ENCODE measurements around the gene RCOR1.
"Not testable (repeated sequence)": the region's sequence is repeated elsewhere in the genome, so short reads cannot be mapped to it uniquely, and the experiment has no call there.

RCOR1 gene

DNA sequence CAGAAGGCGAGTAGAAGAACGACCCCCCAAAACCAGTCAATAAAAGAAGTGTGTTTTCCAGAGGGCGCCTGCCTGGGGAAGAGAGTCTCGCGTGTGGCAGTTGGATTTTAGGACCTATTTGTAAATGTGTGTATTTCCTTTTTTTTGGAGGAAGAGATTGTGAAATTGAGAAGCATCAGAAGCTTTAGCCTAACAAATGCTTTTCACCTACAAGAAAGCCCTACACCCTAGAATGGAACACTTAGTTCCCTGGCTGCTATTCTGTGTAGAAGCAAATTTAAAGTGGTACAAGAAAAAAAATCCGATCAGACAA lies 1.3 kb downstream of the RCOR1 start:
- DNase-seq: peak; percentile 46 to 68 (median 58)

DNA sequence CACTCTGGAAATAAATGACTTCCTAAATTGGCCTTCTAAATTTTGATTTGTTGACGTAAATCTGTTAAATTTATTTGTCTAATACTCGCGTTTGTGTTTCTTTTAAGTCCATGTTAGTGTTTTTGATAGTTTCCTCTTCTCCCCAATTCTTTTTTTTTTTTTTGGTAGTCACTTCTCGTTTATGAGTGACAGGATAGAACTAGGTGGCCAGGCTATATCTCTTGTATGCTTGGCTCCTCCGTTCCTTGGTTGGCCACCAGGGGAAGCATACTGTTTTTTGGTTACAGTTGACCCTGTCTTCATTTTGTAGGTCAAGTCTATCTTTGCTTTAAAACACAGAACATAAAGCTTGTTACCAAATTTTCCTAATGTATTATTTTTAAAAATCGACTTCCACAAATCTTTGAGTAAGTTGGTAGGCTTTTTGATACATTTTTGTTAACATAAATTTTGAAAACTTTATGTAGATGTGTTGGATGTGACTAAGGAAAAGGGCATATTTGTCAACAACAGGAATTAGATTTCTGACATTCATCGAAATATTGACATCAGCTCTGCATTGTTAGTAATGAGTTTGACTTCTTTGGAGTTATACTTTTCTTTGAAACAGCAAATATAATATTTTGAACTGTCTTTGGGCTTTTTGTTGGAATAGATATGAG lies 2.2 kb downstream of the RCOR1 start:
- peak; percentile 89 to 92 (median 90) for DNase-seq

DNA sequence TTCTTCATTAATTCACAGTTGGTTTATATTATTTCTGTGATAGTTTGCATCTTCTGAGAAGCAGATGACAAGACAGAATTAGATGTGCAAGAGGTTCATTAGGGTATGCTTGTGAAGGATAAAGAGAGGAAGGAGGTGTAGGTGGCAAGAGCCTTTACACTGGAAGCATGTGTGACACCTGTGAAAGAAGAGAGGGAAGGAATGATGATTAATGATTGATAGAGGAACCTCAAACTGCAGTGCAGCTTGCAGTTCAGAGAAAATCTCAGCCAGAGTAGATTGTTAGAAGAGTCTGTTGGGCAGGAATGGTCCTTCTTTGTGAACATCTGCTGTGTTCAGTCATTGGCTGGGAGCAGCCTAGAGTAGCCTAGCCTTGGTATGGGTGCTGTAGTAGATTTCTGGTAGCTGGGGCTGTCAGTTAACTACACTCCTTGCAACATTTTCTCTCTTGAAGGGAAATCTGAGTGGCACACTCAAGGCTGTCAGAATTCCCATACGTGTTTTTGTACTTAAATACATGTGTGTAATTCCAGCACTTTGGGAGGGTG lies 9.0 kb downstream of the RCOR1 start:
- no peak for DNase-seq

DNA sequence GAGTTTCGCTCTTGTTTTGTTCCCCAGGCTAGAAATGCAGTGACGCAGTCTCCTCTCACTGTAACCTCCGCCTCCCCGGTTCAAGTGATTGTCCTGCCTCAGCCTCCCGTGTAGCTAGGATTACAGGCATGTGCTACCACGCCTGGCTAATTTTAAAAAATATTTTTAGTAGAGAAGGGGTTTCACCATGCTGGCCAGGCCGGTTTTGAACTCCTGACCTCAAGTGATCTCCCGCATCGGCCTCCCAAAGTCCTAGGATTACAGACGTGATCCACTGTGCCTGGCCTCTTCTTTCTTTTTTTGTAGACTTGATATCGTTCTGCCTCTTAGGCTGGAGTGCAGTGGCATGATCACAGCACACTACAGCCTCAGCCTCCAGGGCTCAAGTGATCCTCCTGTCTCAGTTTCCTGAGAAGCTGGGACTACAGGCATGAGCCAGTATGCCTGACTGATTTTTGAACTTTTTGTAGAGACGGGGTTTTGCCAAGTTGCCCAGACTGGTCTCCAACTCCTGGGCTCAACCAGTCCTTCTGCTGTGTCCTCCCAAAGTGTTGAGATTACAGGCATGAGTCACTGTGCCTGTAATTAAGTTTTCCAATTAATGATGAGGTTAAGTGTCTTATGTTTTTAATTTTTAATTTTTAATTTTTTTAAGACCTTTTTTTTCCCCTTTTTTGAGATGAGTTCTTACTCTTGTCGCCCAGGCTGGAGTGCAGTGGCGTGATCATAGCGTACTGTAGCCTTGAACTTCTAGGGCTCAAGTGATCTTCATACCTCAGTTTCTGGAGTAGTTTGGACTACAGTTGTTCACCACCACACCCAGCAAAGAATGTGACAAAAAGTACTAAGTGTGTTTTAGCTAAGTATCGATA lies 10.2 kb downstream of the RCOR1 start:
- no peak for DNase-seq

DNA sequence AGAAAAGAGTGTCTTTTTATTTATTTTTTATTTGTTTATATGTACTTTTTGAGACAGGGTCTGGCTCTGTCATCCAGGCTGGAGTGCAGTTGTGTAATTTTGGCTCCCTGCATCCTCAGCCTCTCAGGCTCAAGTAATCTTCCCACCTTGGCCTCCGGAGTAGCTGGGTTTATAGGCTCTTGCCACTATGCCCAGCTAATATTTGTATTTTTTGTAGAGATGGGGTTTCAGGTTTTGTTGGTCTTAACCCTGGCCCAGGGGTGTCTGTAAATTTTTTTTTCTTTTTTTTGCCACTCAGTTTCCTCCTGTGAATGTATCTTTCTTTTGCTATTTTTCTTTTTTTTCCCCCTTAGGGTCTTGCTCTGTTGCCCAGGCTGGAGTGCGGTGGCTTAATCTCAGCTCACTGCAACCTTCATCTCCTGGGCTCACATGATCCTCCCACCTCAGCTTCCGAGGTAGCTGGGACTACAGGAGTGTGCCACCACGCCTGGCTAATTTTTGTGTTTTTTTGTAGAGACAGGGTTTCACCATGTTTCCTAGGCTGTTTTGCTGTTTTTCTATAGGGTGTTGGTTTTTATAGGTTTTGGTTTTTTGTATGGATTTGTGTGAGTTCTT lies 11.0 kb downstream of the RCOR1 start:
- DNase-seq: no peak

DNA sequence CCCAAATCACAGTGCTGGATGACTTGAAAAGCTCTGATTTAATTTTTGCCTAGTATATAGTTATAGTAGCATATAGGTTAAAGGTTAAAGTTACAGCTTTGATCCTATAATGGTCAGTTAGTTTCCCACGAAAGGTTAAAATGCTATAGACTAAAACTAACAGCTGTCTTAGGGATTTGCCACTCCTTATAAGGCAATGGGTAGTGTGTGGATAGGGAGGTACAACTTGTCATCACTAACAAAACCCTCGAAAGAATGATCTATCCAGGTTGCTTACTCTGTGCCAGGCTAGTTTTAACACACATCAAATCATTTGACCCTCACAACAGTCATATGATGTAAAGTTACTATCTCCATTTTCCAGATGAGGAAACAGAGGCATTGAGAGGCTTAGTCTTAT lies 11.7 kb downstream of the RCOR1 start:
- no peak for DNase-seq

DNA sequence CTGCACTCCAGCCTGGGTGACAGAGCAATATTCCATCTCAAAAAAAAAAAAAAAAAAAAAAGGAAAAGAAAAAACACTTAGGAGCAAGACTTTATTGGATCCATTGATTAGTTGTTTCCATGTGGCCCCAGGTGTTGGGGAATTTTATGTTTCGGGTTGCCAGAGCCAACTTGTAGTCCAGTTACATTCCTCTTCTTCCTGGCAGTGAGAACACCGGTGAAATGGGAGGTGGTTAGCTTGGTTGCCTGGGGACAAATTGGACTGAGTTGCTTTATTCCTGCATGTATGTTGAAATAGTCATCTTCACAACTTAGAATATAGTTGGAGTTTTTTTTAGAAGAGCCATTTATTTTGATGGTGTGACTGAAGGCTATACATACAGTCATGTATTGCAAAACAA lies 12.6 kb downstream of the RCOR1 start:
- DNase-seq: no peak

DNA sequence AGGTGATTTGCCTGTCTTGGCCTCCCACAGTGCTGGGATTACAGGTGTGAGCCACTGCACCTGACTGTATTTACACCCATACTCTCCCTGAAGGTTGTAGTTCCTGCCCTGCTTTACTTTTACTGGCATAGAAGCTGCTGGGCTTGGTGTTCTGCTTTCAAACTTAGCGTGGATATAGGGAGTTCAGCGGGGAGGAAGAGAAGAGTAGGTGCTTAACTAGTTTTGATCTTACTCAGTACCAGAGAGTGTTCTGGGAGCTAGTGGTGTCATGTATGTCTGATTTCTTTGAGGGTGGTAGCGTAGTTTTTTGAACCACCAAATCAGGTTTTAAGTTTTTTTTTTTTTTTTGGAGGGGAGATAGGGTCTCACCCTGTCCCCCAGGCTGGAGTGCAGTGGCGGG lies 13.8 kb downstream of the RCOR1 start:
- DNase-seq: no peak

DNA sequence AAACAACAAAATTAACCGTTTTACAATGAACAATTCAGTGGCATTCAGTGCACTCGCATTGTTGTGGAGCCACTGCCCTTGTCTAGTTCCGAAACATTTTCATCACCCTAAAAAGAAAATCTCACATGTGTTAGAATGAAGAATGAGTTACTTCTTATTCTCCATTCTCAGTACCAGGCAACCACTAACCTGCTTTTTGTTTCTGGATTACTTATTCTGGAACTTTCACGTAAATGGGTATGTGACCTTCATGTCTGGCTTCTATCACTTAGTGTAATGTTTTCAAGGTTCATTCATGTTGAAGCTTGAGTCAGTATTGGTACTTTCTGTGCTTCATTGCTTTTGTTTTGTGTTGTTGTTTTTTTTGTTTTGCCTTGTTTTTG lies 15.6 kb downstream of the RCOR1 start:
- no peak for DNase-seq

DNA sequence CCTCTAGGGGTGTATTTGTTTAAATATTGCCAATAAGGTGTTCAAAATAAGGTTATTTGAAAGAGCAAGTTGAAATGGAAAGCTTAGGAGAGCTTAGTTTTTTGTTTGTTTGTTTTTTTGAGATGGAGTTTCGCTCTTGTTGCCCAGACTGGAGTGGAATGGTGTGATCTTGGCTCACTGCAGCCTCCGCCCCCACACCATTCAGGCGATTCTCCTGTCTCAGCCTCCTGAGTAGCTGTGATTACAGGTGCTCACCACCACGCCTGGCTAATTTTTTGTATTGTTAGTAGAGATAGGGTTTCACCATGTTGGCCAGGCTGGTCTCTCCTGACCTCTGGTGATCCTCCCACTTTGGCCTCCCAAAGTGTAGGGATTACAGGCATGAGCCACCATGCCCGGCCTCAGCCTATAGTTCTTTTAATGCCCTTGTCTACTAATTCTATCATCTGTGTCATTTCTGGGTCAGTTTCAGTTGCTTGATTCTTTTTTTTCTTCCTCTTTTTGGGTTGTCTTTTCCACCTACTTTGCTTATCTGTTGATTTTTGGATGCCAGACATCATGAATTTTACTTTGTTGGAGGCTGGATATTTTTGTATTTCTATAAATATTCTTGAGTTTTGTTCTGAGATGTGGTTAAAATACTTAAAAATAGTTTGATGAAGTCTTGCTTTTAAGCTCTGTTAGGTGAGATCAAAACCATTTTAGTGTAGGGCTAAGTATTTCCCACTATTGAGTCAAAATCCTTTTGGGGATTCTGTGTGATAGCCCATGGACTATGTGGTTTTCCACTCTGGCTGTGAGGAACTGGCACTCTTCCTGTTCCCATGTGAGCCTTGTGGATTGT lies 18.7 kb downstream of the RCOR1 start:
- DNase-seq: peak; percentile 36 to 59 (median 42)

DNA sequence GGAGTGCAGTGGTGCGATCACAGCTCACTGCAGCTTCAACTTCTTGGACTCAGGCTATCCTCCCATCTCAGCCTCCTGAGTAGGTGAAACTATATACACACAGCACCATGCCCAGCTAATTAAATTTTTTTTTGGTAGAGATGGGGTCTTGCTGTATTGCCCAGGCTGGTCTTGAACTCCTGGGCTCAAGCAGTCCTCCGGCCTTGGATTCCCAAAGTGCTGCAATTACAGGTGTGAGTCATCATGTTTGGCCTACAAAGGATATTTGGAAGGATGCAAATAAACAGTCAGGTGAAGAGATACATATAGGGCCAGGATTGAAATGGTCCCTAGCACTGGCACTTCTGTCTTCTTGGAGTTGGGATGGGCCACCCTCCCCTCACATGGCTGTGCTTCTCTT lies 23.9 kb downstream of the RCOR1 start:
- no peak for DNase-seq

DNA sequence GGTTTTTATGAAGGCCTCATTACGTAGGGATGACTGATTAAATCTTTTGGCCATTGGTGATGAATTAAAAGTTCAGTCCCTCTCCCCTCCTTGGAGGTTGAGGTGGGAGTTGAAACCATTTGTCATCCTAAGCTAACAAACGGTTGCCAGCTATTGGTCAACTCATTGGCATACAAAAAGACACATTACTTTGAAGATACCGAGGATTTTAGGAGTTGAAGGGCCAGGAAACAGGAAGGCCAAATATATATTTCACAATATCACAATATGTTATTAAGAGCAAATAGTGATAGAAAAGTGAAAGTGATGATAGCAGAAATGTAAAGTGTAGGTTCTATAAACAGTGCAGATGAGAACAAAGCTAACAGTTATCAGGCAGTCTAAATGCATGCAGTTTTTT lies 24.4 kb downstream of the RCOR1 start:
- DNase-seq: peak in 2 of 3 donors; percentile 26 to 39

DNA sequence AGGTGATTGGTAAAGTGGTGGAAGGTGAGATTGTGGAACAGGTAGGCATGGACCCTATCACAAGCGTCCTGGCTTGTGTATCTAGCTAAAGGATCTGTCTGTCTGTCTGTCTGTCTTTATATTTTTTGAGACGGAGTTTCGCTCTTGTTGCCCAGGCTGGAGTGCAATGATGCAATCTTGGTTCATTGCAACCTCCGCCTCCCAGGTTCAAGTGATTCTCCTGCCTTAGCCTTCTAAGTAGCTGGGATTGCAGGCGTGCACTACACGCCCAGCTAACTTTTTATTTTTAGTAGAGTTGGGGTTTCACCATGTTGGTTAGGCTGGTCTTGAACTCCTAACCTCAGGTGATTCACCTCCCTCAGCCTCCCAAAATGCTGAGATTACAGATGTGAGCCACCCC lies 26.6 kb downstream of the RCOR1 start:
- DNase-seq: not testable (repeated sequence)

DNA sequence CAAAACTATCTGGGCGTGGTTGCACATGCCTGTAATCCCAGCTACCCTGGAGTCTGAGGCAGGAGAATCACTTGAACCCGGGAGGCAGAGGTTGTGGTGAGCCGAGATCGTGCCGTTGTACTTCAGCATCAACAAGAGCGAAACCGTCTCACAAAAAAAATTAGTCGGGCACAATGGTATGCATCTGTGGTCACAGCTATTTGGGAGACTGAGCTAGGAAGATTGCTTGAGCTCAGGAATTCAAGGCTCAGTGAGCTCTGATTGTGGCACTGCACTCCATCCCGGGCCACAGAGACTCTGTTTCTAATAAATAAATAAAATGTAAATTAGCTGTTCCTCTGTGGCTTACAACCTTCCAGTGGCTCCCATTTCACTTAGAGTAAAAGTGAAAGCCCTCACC lies 28.0 kb downstream of the RCOR1 start:
- DNase-seq: no peak

DNA sequence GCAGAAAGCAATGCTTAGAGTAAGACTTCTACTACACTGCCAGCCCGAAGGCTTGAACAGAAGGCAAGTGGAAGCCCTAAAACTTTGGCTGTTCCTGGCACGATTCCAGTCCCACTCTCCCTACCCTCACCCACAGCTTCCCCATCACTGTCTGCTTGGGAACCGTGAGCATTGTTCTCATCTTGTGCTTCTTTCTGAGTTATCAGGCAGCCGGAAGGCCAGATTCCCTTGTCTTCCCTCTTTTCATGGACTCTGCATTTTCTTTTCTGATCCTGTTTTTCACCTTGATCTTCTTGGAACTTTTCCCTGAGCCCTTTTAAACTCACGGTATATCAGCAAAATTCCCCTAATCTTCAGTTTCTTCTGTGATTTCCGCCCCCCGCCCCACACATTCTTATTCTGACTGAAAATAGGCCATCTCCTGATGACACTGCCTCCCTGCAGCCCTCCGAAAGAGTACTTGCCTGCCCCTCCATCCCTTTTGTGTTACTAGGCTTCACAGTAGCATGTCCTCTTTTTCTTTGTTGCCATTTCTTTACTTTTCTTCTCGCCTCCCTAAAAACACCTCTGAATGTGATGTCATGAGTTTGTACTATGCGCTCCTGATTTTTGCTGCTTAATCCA lies 29.9 kb downstream of the RCOR1 start:
- peak; percentile 47 to 61 (median 50) for DNase-seq

DNA sequence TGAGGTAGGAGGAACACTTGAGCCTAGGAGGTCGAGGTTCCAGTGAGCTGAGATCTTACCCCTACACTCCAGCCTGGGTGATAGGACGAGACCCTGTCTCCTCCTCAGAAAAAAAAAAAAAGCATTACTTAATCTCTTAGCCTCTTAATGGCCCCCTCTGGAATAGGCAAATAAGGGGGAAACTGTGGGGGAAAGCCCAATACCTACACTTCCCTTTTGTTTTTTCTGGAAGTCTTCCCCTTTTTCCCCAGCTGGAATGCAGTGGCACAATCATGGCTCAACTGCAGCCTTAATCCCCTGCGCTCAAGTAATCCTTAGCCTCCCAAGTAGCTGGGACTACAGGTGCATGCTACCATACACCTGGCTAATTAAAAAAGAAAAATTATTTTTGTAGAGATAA lies 32.2 kb downstream of the RCOR1 start:
- DNase-seq: peak; percentile 71 to 83 (median 71)

DNA sequence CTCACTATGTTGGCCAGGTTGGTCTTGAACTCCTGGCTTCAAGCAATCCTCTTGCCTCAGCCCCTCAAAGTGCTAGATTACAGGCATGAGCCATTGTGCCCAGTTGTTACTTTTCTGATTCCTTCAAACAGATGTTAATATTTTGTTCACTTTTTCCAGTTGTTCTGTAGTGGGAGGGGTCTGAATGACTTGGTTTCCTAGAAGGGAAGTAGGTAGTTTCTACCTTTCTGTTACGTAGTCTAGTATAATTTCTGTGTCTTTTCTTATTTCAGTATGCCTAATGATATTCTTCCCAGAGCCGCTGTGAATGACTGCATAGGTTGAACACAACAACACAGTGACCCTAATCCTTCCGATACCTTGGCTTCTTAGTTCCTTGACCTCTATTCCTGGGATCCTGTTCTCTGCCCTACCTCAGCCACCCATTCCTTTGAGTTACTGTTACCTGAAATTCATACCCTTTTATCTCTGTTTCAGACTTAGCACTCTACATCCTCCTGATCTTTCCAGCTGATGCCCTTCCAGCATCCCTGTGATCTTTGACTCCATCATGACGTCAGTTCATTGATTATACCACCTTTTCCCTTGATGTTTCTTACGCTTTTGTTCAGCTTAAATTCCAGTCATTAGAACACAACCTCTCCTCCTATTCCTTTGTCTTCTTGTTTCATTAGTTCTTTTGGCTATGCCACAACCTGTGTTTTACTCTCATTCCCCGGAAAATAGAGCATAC lies 33.3 kb downstream of the RCOR1 start:
- no peak for DNase-seq

DNA sequence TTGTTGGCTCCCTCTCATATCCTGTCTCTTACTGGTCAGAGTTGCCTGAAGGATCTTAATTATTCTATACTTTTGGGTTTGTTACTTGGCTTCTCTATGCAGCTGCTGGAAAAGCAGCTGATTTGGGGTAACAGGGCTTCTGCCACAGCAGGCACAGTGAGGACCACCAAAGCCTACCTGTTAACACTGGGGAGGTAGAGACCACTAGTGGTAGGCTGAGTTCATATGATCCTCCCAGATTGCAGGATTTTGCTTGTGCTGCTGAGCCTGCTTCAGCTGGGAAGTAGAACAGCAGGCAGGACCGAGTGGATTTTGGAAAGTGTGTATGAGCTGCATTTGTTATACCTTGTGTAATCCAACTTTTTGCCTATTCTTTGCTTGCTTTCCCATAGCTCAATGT lies 34.1 kb downstream of the RCOR1 start:
- no peak for DNase-seq

DNA sequence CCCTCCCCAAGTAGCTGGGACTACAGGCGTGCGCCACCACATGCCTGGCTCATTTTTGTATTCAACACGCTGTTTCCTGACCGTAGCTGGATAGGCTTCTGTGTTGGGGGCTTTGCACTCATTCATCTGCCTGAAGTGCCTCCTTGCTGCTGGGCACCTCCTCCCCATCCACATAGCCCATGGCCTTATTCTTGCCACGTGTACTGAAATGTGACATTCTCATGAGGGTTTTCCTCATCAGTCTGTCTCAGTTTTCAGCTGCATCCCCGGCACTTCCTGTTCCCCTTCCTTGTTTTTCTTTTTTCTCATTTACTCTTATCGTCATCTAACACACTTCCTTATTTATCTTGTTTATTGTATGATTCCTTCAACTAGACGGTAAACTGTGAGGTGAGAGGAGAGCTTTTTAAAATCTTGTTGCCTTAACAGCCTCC lies 36.6 kb downstream of the RCOR1 start:
- peak; percentile 76 to 85 (median 76) for DNase-seq

DNA sequence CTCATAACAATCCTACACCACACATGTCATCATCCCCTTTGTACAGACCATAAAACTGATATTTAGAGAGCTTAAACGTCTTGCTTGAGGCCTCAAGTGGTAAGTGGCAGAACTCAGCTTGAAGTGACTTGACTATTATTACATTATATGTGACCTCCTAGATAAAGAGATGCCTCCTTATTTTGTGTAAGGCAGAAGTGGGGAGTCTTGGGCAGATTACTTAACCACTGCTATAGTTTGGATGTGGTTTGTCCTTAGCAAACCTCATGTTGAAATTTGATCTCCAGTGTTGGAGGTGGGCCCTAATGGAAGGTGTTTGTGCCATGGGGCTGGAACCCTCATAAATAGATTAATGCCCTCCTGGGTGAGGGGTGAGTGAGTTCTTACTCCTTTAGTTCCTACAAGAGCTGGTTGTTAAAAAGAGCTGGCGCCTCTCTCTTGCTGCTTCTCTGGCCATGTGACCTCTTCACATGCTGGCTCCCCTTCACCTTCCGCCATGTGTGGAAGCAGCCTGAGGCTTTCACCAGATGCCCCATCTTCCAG lies 37.4 kb downstream of the RCOR1 start:
- DNase-seq: no peak

DNA sequence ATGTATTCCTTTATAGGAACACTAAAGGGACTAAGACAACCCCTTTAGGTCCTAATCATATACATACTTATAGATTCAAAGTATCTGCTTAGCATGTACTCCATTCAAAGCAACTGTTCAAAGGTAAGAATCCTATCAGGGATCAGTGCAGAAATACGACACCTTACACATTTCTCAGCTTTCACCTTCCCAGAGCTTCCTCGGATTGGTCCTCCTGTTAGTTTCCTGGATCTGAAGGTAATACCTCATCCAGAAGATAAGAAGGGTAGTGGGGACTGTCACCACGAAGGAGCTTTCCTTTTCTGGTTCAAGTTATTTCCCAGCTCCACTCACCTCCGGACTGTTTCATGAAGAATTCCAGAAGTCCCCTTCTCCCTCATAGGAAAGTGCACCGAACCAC lies 38.0 kb downstream of the RCOR1 start:
- DNase-seq: no peak
